Pons (tissue), 1 donor: ENCODE results near the gene ATP11C.
"Not testable (repeated sequence)": the region's sequence is repeated elsewhere in the genome, so short reads cannot be mapped to it uniquely, and the experiment has no call there.

Source experiments
- DNase-seq: peaks from one replicate; pipeline ENCODE4 v3.0.0-alpha.2; 2016; ENCODE audit warnings: low spot score

ATP11C gene

GRCh38 chrX:139924069-139924695, 8.7 kb downstream of the ATP11C start:
- DNase-seq: no peak

- not testable (repeated sequence) for DNase-seq
Observed at GRCh38 chrX:139921142-139921541, 11.7 kb downstream of the ATP11C start.

GRCh38 chrX:139920316-139920715, 12.5 kb downstream of the ATP11C start:
- no peak for DNase-seq

GRCh38 chrX:139914421-139914820, 18.4 kb downstream of the ATP11C start:
- DNase-seq: no peak

GRCh38 chrX:139909712-139910111, 23.1 kb downstream of the ATP11C start:
- DNase-seq: peak; percentile 4

- DNase-seq: no peak
Observed at GRCh38 chrX:139907078-139907477, 25.8 kb downstream of the ATP11C start.

GRCh38 chrX:139905743-139906142, 27.1 kb downstream of the ATP11C start:
- no peak for DNase-seq

- DNase-seq: no peak
Observed at GRCh38 chrX:139905051-139905450, 27.8 kb downstream of the ATP11C start.

GRCh38 chrX:139903210-139903609, 29.6 kb downstream of the ATP11C start:
- DNase-seq: no peak

GRCh38 chrX:139902559-139902958, 30.3 kb downstream of the ATP11C start:
- no peak for DNase-seq

- DNase-seq: no peak
Observed at GRCh38 chrX:139898334-139898733, 34.5 kb downstream of the ATP11C start.

- peak; percentile 50 for DNase-seq
Observed at GRCh38 chrX:139892512-139892911, 40.3 kb downstream of the ATP11C start.

GRCh38 chrX:139890991-139891700, 41.7 kb downstream of the ATP11C start:
- DNase-seq: no peak

- no peak for DNase-seq
Observed at GRCh38 chrX:139889760-139890159, 43.1 kb downstream of the ATP11C start.

- no peak for DNase-seq
Observed at GRCh38 chrX:139883984-139884383, 48.9 kb downstream of the ATP11C start.

GRCh38 chrX:139882299-139882698, 50.6 kb downstream of the ATP11C start:
- DNase-seq: no peak

GRCh38 chrX:139881572-139881971, 51.3 kb downstream of the ATP11C start:
- no peak for DNase-seq

GRCh38 chrX:139881130-139881529, 51.7 kb downstream of the ATP11C start:
- no peak for DNase-seq

- no peak for DNase-seq
Observed at GRCh38 chrX:139877710-139878414, 55.0 kb downstream of the ATP11C start.

GRCh38 chrX:139875841-139876240, 57.0 kb downstream of the ATP11C start:
- DNase-seq: no peak

- DNase-seq: no peak
Observed at GRCh38 chrX:139869796-139870195, 63.1 kb downstream of the ATP11C start.

GRCh38 chrX:139864640-139865039, 68.2 kb downstream of the ATP11C start:
- no peak for DNase-seq

GRCh38 chrX:139862208-139862607, 70.6 kb downstream of the ATP11C start:
- DNase-seq: no peak
